OCI-LY3 (cell line): ENCODE measurements around the gene LEUTX.
A peak's percentile ranks its signal among the peaks of the same experiment; 100 is the strongest.

Experiments
- H2AFZ ChIP-seq: fragments of 200-600, 300-600 bp; shearing (Covaris generic); 2 replicates; pipeline ENCODE4 v1.6.0; 2014; ENCODE audit warnings: antibody characterized with exemption, low read depth, low read length
- H3K27ac ChIP-seq: fragments of 200-600, 300-600 bp; sonication (generic); 2 replicates; pipeline ENCODE4 v1.5.1; 2014; ENCODE audit warnings: mild to moderate bottlenecking, low read length, moderate library complexity, mixed read lengths
- H3K27me3 ChIP-seq: fragments of 200-600, 300-600 bp; sonication (generic); 2 replicates; pipeline ENCODE4 v1.6.1; 2014; ENCODE audit warnings: low read depth, low read length, mixed read lengths
- H3K36me3 ChIP-seq: fragments of 200-600, 300-600 bp; sonication (generic); replicated peaks from 2 replicates; pipeline ENCODE3; 2014; ENCODE audit warnings: low read depth, low read length, mixed read lengths
- H3K4me1 ChIP-seq: fragments of 300-600, 200-600 bp; sonication (generic); 2 replicates; pipeline ENCODE4 v1.6.1; 2014; ENCODE audit warnings: low read length, mixed read lengths
- H3K4me2 ChIP-seq: fragments of 200-600, 300-600 bp; sonication (generic); 2 replicates; pipeline ENCODE4 v1.6.1; 2014; ENCODE audit warnings: low read length, mixed read lengths
- H3K4me3 ChIP-seq: fragments of 300-600, 200-600 bp; sonication (generic); 2 replicates; pipeline ENCODE4 v1.5.1; 2014; ENCODE audit warnings: antibody characterized with exemption, mild to moderate bottlenecking, low read length, moderate library complexity
- H3K79me2 ChIP-seq: fragments of 300-600, 200-600 bp; shearing (Covaris generic); 2 replicates; pipeline ENCODE4 v1.6.1; 2014; ENCODE audit warnings: mild to moderate bottlenecking, low read length, mixed read lengths
- H3K9ac ChIP-seq: fragments of 300-600, 200-600 bp; shearing (Covaris generic); 2 replicates; pipeline ENCODE4 v1.6.0; 2014; ENCODE audit warnings: mild to moderate bottlenecking, low read length, moderate library complexity
- H3K9me3 ChIP-seq: fragments of 200-600, 300-600 bp; shearing (Covaris generic); 2 replicates; pipeline ENCODE4 v1.6.1; 2014; ENCODE audit warnings: low read length, mixed read lengths; ENCODE audit not compliant: insufficient read depth
- H4K20me1 ChIP-seq: fragments of 200-600, 300-600 bp; sonication (generic); 2 replicates; pipeline ENCODE4 v1.6.1; 2016; ENCODE audit warnings: low read length, mixed read lengths; ENCODE audit not compliant: insufficient read depth
- EZH2phosphoT487 ChIP-seq: fragments of 200-600 bp; shearing (Covaris generic); IDR thresholded peaks from 2 replicates; pipeline ENCODE4 v1.6.1; 2018; ENCODE audit warnings: antibody characterized with exemption, mixed run types, low read depth
- TF ChIP-seq, protein P1 (sequence below): fragments of 200-600, 300-600 bp; sonication (generic); IDR thresholded peaks from 2 replicates; pipeline ENCODE4 v1.5.1; 2014; ENCODE audit warnings: antibody characterized with exemption, low read length, low read depth

LEUTX gene

DNA sequence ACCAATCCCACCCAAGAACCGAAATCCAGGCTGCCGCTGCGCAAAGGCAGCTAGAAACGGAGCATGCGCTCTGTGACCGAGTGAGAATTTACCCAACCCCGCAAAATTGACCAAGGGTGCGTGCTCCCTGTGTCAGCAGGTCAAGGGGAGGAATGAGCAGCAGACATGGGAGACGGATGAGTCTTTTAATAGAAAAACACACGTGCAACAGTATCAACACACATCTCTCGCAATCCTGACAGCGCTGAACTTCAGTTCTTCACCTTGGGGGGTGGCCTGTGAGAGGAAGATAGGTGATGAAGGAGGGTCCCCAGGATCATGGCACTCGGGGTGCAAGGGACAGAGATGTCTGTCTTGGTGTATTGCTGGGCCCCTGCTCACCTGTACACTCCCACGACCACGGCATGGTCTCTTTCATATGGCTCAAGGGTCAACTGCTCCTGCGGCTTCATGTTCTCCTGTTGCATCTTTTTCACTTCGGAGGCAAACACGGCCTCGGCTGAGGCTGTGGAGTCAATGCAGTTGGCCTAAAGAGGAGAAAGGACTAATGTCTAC, 55.7 kb downstream of the LEUTX start:
- H4K20me1 ChIP-seq: no peaks in the 10 kb centered on the region; the same call in 1 of the 2 replicates
- H3K79me2 ChIP-seq: peaks cover 31% of the 10 kb centered on the region
- H3K9me3 ChIP-seq: no peaks in the 10 kb centered on the region
- no peaks in the 10 kb centered on the region for H3K27me3 ChIP-seq
- H3K27ac ChIP-seq: no peak overlapping the region
- H3K4me1 ChIP-seq: peaks cover 6% of the 10 kb centered on the region
- peaks cover 79% of the 10 kb centered on the region for H3K36me3 ChIP-seq
- peak overlapping the region; percentile 22; the same call in 1 of the 2 replicates for H2AFZ ChIP-seq
- H3K4me3 ChIP-seq: peak overlapping the region; percentile 85
- TF ChIP-seq EZH2phosphoT487: no peak
- TF ChIP-seq, protein P1, sequence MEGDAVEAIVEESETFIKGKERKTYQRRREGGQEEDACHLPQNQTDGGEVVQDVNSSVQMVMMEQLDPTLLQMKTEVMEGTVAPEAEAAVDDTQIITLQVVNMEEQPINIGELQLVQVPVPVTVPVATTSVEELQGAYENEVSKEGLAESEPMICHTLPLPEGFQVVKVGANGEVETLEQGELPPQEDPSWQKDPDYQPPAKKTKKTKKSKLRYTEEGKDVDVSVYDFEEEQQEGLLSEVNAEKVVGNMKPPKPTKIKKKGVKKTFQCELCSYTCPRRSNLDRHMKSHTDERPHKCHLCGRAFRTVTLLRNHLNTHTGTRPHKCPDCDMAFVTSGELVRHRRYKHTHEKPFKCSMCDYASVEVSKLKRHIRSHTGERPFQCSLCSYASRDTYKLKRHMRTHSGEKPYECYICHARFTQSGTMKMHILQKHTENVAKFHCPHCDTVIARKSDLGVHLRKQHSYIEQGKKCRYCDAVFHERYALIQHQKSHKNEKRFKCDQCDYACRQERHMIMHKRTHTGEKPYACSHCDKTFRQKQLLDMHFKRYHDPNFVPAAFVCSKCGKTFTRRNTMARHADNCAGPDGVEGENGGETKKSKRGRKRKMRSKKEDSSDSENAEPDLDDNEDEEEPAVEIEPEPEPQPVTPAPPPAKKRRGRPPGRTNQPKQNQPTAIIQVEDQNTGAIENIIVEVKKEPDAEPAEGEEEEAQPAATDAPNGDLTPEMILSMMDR: no peak
- no peak overlapping the region for H3K9ac ChIP-seq
- H3K4me2 ChIP-seq: peak overlapping the region; percentile 77
